ENCODE data around the gene HDX. TPM values are rescaled to one million over a fixed set of nuclear protein-coding genes. Genes with fewer than 3 reads are reported as not detected.
"Not testable (repeated sequence)": the region's sequence is repeated elsewhere in the genome, so short reads cannot be mapped to it uniquely, and the experiment has no call there.

HDX gene
- total RNA-seq, result 10 to 100 TPM in 3 of 4 donors, 1 to 10 TPM in 1; 5.0 to 50.2 (median 15.8) TPM

DNA sequence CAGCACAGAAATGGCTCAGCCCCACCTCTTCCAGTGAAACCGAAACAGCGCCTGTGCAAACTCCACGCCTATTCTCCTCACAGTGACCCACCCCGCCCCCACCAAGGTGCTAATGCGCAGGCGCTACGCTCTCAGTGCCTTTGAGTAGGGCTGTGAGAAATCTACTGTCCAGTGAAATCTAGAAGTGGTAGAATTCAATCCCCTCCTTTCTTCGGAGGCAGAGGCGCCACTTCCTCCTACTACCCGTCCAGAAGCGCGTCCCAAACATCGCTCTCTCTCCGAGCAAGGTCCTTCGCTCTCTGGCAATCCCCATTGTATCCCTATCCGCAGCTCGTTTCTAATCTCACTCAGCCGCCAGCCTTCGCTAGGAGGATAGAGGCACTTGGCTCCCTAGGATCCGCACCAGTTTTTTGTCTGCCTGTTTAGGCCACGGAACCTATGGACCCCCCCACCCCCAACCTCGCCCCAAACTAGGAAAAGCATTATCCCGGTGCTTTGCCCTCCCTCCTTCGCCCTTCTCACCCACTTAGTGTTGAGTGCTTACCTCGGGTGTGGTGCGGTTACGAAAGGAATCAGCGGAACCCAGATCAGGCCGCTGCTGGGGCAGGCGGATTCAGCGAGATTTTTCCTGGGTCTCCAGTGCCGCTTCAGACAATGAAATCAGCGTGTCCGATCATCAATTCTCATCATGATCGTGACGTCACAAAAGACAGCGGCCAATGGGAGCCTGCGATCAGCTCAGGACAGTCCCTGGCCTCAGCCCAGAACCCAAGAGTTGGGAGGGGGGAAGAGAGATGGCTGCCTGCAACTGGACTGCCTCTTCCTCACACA, at the start of gene HDX:
Gene HDX, minus strand, starts transcription at position 656 of the 831 bp plus-strand sequence. CDS start 27,056 bp downstream, outside the sequence.
- Histone ChIP-seq H3K9me3 (no peaks in the 10 kb centered on the region), H3K27ac (peak within 1 kb of the TSS; percentile 89 to 90), H3K36me3 (no peaks in the 10 kb centered on the region), H3K27me3 (no peaks in the 10 kb centered on the region), H3K4me3 (peak within 1 kb of the TSS; percentile 53 to 54), H3K4me1 (no peaks in the 10 kb centered on the region)
- peak; percentile 86 to 89 for DNase-seq
- intact Hi-C loops (cut with DNase I; ENCODE audit: low total_unique reads), result no loop called here
- TF ChIP-seq, protein P1, sequence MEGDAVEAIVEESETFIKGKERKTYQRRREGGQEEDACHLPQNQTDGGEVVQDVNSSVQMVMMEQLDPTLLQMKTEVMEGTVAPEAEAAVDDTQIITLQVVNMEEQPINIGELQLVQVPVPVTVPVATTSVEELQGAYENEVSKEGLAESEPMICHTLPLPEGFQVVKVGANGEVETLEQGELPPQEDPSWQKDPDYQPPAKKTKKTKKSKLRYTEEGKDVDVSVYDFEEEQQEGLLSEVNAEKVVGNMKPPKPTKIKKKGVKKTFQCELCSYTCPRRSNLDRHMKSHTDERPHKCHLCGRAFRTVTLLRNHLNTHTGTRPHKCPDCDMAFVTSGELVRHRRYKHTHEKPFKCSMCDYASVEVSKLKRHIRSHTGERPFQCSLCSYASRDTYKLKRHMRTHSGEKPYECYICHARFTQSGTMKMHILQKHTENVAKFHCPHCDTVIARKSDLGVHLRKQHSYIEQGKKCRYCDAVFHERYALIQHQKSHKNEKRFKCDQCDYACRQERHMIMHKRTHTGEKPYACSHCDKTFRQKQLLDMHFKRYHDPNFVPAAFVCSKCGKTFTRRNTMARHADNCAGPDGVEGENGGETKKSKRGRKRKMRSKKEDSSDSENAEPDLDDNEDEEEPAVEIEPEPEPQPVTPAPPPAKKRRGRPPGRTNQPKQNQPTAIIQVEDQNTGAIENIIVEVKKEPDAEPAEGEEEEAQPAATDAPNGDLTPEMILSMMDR (IDR thresholded peaks at IDR 0.05), result no peak
- TF ChIP-seq POLR2A (IDR thresholded peaks at IDR 0.05), result peak; percentile 25 to 28

- H3K36me3 ChIP-seq; intact Hi-C loops (cut with DNase I; ENCODE audit: low total_unique reads); DNase-seq; H3K9me3 ChIP-seq; H3K27ac ChIP-seq; H3K4me1 ChIP-seq; H3K27me3 ChIP-seq; H3K4me3 ChIP-seq: not testable (repeated sequence)
Observed at GRCh38 chrX:84541315-84541714, 39.1 kb upstream of the HDX start.

DNA sequence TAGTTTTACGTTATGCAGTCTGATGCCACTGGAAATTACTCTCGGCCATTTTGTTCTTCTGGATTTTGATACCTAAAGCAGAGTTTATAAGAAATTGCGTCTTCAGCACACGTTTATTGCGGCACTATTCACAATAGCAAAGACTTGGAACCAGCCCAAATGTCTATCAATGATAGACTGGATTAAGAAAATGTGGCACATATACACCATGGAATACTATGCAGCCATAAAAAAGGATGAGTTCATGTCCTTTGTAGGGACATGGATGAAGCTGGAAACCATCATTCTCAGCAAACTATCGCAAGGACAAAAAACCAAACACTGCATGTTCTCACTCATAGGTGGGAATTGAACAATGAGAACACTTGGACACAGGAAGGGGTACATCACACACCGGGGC, 35.4 kb upstream of the HDX start:
- H3K27me3 ChIP-seq; H3K4me1 ChIP-seq; DNase-seq; H3K27ac ChIP-seq; intact Hi-C loops (cut with DNase I; ENCODE audit: low total_unique reads); H3K9me3 ChIP-seq; H3K4me3 ChIP-seq; H3K36me3 ChIP-seq: not testable (repeated sequence)

- intact Hi-C loops (cut with DNase I; ENCODE audit: low total_unique reads), result no loop called here
- DNase-seq, result no peak
- no peak overlapping the region for H3K27ac ChIP-seq
- TF ChIP-seq, protein P1 (IDR thresholded peaks at IDR 0.05), result no peak
- TF ChIP-seq POLR2A (IDR thresholded peaks at IDR 0.05), result no peak
- H3K4me1 ChIP-seq, result no peaks in the 10 kb centered on the region
- no peaks in the 10 kb centered on the region for H3K9me3 ChIP-seq
- H3K27me3 ChIP-seq, result no peaks in the 10 kb centered on the region
- H3K4me3 ChIP-seq, result no peak overlapping the region
- no peaks in the 10 kb centered on the region for H3K36me3 ChIP-seq
Observed at GRCh38 chrX:84488426-84488825, 13.8 kb downstream of the HDX start.

GRCh38 chrX:84487365-84488353, 14.6 kb downstream of the HDX start:
- Histone ChIP-seq H3K9me3 (no peaks in the 10 kb centered on the region), H3K4me3 (no peak overlapping the region), H3K4me1 (no peaks in the 10 kb centered on the region), H3K27ac (no peak overlapping the region), H3K36me3 (no peaks in the 10 kb centered on the region), H3K27me3 (no peaks in the 10 kb centered on the region)
- no peak for DNase-seq
- intact Hi-C loops (cut with DNase I; ENCODE audit: low total_unique reads), result no loop called here
- no peak for TF ChIP-seq POLR2A (IDR thresholded peaks at IDR 0.05)
- TF ChIP-seq, protein P1 (IDR thresholded peaks at IDR 0.05), result no peak

- no peaks in the 10 kb centered on the region for H3K27me3 ChIP-seq
- DNase-seq, result no peak
- no peaks in the 10 kb centered on the region for H3K36me3 ChIP-seq
- H3K4me3 ChIP-seq, result no peak overlapping the region
- no peak overlapping the region for H3K27ac ChIP-seq
- no peaks in the 10 kb centered on the region for H3K9me3 ChIP-seq
- TF ChIP-seq, protein P1 (IDR thresholded peaks at IDR 0.05), result no peak
- TF ChIP-seq POLR2A (IDR thresholded peaks at IDR 0.05), result no peak
- intact Hi-C loops (cut with DNase I; ENCODE audit: low total_unique reads), result no loop called here
- no peaks in the 10 kb centered on the region for H3K4me1 ChIP-seq
Observed at GRCh38 chrX:84479086-84479485, 23.2 kb downstream of the HDX start.

Data from uterus (tissue), 4 donors.